Measurements from ENCODE around the gene JMJD7.

Gene JMJD7

DNA sequence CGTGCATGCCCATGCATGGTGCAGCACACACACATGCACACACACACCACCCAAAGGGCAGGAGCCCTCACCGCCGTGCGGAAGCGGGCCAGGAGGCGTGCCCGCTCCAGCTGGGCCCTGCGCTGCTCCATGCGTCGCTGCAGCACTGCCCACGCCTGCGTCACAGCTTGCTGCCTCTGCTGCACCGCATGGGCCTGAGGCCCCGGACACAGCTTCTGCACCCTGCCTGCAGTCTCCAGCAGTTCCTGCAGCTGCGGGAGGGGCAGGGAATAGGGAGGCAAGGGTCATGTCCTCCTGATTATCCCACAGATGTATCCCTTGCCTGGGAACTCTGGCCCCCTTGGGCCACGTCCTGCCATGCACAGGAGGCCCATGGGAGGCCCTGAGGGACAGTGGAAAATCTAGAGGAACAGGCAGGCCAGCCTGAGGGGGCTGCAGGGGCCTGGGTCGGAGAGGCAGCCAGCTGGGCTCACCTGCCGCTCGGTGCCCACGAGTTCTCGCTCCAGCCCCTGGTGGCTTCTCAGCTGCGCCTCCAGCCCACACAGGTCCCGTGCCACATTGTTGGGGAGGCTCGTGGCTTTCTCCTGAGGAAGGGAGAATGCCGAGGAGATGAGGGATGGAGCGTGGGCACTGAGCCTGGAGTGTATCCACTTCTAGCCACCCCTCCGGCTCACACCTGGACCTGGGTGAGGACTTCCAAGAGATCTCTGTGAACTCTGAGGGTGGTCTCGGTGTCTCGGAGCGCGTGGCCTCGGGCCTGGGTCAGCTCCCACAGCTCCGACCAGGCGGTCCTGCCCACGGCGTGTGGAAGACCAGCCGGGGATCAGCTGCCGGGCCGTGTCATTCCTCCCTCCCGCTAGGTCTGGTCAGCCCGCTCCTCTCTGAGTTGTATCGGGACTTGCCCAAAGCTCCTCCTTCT is 42.1 kb downstream of the JMJD7 start:
- no peak for DNase-seq

DNA sequence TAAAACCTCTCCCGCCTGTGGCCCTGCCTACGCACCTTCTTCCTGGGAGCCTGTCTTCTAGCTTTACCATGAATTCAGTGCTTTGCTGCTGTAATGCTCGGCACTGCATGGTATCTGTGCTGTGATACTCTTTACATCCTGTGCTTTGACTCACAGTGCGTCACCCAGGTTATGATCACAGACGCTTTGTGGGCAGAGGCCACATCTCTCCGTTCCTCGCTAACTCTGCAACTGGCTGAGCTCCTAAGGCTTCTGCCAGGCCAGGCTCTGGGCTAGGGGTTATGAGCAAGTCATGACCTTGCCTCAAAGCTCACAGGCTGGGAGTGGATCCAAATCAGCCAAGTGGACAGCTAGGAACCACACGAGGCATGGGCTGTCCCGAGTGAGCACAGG is 42.8 kb downstream of the JMJD7 start:
- no peak for DNase-seq

DNA sequence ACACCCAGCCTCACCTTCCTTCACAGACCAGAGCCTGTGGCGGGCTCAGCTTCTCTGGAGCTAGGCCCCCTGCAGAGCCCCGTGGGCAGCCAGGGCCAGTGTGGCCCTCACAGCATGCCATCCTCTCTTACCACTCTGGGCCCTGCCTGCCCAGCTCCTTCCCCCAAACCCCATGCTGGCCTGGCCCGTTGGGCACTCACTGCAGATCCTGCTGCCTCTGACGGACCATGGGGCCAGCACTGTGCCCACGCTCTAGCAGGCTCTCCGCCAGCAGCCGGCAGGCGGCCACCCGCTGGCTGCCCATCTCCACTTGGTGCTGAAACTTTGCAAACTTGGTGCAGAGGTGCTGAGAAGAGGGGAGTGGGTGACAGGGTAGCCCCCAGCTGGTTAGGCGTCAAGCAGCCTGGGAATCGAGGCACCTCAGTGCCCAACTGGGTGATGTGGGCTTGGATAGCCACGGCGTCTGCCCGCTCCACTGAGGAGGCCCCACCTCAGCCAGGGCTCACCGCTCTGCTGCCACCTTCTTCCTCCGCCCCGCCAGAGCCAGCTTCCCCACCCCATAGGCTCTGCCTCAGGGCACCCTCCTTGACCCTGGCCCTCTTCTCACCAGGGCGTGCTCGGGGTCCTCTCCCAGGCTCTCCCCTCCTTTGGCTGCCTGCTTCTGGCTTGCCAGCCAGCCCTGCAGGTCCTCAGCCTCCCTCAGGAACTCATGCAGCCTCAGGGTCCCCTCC is 43.4 kb downstream of the JMJD7 start:
- no peak for DNase-seq

DNA sequence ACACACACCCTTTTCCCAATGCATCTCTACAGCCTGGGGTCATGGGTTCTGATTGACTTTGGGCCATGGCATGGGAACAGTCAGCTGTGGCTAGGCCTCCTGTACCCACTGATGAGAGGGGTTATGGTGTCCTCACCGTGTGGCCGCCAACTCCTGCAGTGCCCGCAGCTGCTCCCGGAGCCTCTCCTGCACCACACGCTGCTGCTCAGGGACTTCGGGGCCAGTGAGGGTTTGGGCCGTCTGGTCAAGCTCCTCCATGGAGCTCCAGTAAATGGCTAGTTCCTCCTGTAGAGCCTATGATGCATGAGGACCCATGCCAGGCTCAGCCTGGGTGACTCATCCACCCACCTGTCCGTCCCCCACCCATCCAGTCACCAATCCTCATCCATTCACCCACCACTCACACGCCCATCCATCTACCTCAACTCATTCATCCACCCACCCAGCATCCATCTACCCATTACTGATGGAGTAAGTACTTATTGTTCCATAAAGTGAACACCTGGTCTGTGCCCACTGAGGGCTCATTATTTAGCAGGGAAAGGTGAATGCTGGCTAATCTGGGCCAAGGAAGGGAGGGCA is 44.4 kb downstream of the JMJD7 start:
- DNase-seq, result no peak

DNA sequence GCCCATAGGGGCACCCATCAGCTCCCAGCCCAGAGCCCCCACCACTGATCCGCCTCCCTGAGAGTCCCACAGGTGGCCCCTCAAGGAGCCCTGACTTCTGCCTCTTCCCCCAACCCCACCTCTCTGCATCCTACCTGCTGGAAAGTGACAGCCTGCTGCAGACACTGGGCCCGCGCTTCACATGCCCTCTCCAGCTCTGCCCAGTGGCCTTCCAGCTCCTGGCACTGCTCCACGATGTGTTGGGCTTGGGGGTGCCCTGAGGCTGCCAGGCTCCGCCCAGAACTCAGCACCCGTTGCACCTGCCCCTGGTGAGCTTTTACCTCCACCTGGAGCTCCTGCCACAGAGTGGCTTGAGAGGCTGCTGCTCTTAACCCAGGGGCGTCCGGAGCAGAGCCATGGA is 45.8 kb downstream of the JMJD7 start:
- no peak for DNase-seq

DNA sequence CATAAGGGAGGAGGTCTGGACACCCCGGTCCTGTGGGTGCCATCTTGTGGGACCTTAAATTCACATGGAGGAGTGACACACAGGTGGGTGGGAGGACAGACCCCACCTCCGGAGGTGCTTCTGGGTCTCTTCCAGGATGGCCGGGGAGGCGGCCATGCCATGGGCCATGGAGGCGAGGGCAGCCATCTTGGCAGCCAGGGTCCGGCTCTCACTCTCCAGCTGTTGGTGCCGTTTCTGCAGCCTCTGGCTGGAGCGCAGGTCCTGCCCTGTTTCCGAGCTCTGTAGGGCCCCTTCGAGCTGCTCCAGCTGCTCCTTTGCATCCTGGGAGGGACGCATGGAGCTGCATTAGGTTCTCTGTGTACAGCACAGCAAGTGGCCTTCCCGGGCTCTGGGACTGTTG is 46.8 kb downstream of the JMJD7 start:
- no peak for DNase-seq

DNA sequence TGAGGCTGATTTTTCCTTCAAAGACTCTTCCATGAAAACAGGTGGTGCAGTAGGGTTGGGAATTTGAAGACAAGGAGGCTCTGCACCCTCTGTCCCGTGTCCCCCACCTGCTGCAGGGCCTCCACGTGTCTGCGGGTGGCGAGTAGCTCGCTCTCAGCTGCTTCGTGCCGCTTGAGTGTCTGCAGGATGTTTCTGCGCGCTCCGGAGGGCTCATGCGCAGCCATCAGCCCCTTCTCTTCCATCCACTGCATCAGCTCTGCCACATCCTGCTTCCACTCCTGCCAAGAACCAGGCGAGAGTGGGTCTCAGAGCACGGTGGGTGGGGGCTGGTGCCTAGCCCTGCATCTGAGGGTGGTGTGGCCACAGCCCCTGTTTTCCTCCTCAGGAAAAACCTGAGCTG is 48.1 kb downstream of the JMJD7 start:
- no peak for DNase-seq

DNA sequence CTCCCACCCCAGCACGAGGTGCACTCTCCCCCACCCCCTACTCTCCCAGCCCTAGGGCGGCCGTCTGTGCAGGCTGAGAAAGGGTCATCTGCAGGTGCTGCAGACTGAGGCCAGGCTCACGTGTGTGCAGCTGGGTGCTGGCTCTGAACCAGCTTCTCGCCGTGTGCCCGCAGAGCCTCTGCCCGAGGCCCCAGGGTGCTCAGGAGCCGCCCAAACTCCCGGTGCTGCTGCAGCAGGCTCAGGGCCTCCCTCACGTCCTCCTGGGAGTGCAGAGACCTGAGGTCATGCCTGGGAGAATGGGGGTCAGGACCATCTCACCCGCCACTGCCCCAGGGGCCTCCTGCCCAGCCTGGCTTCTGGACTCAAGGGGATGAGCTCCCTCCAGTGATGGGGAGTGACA is 48.8 kb downstream of the JMJD7 start:
- no peak for DNase-seq

DNA sequence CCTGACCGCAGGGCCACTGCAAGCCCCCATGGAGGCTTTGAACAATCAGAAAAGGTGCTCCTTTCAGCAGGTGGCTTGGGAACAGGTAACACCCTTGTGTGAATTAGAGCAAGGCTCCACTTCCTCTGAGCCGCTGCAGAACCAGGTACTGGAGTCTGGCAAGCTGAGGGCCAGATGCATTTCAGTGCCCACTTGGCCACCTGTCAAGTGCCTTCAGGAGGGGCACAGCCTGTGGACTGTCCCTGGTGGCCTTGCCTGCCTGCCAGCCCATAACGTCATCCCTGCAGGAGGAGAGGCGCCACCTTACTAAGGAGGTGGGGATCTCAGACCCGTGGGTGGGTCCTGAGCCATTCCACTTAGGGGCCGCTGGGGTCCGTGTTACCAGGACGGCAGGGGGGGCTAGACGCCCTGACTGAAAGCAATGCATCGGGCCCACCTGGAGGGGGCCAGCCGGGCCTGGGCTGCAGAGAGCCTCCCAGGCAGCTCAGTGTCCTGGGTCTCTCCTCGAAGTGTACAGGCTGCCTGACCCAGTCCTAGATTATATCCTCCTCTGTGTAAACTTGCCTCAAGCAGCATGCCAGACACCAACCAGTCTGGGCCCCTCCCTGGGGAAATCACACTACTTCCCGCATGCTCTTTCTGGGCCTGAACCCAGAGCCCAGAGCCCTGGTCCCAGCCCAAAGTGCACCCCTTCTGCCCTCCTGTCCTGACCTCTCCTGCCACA is 49.9 kb downstream of the JMJD7 start:
- no peak for DNase-seq

DNA sequence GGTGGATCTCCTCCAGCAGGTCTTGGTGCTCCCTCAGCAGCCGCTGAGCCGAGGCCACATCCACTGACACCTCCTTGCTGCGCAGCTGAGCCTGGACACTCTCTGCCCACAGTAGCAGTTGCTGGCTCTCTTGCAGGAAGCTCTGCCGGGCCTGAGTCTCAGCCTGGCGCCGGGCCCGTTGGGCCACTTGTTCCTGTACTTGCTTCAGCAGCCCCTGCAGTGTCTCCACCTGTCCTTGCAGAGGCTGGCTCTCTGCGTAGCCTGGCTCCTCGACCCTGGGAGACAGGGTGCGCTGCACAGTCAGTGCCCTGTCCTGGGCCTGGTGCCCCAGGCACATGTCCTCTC is 50.4 kb downstream of the JMJD7 start:
- DNase-seq, result no peak

DNA sequence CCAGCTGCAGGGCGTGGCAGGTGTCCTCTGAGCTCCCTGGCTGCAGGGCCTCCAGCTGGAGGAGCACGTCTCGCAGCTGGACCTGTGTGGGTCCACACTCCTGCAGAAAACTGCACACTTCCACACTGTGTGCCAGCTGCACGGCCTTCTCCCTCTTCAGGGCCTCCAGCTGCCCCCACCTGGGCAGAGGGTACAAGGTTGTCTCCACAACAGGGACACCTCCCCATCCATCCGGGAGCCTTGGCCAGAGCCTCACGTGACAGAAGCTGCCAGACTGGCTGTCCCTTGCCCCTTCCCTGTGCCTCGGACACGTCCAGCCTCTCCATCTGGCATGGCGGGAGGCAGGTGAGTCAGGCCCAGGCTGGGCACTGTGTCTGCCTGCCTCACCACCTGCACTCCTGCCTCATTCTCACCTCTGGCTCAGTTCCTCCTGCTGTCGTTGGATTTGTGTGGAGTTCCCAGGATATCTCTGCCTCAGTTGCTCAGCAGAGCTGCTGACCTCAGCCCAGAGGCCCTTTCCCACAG is 51.5 kb downstream of the JMJD7 start:
- no peak for DNase-seq

DNA sequence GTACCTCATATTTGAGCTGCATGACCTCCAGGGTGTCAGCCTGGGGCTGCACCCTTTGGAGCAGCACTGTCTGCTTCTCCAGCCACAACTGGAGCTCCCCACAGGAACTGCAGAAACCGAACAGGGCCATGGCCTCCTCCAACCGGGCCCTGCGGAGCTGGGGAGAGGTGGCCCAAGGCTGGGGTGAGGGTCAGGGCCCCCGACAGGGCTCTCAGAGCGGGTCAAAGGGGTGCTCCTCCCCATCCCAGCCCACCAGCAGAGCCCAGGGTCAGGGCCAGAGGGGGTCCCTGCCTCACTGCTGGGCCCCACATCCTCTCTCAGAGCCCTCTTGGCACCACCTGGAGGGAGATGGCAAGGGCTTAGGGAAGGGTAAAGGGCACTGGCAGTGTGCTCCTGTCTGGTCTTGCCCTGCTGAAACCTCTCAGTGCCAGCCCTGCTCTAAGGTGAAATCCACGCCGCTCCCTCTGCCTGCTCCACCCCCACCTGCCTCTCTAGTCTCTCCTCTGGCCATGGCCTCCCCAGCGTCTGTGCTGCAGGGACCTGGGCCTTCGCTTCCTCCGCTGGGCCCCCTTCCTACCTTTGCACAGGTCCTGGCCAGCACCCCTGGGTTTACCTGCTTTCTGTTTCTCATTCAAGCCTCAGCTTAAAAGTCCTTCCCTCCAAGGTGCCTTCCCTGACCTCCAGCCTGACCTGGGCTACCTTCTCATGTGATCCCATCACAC is 52.4 kb downstream of the JMJD7 start:
- DNase-seq, result no peak

DNA sequence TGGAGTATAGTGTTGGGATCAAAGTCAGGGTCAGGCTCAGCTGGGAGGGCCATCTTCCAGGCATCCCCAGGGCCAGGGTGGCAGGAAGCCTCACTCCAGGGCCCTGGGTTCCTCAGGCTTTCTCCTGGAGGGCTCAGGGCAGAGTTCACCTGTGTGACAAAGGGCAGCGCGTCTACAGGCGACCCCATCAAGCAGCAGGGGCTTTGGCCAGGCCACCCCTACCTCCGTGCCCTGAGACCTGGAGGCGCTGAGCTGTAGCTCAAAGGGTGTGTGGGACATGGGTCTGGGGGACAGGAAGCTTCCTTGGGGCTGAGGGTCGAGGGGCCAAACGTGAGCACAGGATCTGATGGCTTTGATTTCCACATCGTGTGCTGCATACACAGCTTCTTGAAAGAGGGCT is 53.2 kb downstream of the JMJD7 start:
- no peak for DNase-seq

DNA sequence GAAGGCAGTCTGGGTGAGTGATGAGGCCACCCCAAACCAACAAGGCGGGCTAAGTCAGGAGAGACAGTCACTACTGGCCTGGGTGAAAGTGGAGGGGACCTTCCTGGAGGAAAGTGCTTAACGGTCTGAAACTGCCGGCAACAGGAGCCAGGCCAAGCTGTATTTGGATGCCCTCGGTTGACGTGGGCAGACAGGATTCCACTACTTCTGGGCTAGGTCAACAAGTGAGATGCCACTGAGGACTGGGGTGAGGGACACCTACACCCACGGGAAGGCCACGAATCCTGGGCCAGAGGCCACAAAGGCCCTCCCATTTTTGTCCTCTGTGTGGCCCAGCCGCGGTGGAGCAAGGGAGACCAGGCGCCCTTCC is 53.6 kb downstream of the JMJD7 start:
- DNase-seq, result no peak

DNA sequence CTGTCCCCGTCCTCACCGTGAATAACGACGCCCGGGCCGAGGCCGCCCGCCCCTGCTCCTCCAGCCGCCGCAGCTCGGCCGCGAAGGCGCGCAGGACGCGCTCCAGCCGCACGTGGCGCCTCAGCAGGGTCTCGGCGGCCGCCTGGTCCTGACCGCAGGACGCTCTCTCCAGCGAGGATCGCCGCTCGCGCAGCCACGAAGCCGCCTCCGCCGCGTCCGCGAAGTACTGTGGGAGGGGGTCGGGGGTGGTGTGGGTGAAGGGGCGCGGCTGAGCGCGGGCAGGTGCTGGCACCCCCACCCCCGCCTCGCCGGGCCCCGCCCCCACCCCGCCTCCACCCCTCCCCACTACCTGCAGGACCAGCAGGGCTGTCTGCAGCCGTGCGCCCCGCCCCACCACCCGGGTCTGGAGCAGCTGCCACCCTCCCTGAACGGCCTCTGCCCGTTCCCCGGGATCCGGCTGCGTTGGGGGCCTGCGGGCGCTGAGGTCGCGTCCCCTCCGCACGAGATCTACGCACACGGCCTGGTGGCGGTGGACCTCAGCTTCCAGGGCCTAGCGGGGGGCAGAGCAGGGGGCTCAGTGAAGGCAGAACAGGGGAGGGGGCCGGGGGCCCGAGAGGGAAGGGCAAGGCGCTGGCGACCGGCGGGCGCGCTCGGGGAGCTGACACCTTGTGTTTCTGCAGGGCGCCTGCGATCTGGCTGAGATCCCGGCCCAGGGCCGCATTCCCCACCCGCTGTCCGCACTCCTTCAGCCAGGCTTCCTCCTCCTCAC is 54.2 kb downstream of the JMJD7 start:
- no peak for DNase-seq

DNA sequence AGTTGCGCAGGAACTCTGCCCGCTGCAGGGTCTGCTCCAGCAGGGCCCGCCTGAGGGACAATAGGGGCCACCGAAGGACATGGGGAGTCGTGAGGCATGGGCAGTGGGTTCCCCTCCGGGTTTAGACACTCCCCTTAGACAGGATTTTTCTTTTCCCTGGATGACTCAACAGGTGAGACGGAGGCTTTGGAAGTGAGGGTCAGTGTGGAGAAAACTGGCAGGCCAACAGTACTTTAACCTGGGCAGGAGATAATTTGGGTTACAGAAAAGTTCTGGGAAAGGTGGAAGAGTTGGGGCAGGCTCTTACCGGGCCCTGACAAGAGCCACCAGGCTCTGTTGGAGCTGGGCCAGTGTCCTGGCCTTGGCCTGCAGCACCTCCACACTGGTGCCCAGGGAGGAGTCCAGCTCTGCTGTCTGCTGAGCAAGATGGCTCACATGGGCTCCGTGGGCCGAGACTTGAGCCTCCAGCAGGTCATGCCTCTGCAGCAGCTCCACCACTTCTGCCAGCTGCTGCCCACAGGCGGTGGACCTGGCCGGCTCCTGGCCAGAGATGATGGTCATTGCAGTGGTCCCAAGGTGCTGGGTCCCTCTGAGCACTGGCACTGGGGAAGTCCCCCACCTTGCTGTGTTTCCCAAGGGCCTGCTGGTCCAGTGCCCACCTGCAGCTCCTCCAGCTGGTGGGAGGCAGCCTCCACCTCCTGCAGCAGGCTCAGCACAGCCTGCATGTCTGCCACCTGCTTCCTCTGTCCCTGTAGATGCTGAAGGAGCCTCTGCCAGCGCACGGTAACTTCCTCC is 55.0 kb downstream of the JMJD7 start:
- DNase-seq, result no peak

DNA sequence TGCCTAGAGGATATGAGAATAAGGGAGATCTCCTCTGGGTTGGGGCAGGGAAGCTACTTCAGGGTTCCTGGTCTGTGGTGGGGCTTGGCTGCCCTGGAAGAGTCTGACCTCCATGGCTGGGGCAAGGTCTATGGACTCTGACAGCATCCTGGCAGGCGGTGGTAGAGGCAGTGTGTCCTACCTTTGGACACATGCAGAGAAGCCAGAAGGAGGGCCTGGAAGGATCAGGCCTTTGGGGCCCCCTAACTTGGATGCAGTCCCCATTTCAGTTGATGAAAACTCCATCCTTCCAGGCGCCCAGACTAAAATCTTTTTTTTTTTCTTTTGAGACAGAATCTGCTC is 55.6 kb downstream of the JMJD7 start:
- no peak for DNase-seq

DNA sequence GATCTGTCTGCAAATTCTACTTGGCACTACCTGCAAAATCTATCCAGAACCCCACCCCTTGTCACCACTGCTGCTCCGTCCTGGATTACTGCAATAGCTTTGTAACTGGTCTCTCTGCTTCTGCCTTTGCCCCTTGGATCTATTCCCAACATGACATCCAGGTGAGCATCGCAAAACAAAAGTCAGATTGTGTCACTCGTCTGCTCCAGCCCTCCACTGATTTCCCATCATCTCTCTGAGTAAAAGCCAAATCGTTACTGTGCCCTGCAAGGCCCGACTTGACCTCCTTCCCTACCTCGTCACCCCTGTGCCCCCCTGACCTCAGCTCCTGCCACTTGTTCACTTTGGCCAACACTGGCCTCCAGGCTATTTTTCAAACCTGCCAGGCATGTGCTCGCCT is 56.6 kb downstream of the JMJD7 start:
- no peak for DNase-seq

DNA sequence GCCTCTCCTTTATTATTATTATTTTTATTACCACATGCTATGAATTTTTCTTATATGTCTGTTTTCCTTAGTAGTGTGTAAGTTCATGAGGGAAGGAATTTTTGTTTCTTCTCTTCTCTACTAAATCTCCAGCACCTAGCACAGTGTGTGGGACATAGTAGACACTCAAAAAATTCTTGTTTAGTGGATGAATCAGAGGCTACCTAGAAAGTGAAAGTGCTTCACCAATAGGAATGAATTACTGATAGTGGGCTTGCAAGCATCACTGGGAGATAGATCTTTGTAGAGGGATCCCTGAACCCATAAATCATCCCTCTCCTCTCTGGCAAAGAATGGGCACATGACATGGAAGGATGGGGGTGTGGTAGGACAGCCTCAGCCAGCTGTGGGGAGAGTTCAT is 57.4 kb downstream of the JMJD7 start:
- no peak for DNase-seq

DNA sequence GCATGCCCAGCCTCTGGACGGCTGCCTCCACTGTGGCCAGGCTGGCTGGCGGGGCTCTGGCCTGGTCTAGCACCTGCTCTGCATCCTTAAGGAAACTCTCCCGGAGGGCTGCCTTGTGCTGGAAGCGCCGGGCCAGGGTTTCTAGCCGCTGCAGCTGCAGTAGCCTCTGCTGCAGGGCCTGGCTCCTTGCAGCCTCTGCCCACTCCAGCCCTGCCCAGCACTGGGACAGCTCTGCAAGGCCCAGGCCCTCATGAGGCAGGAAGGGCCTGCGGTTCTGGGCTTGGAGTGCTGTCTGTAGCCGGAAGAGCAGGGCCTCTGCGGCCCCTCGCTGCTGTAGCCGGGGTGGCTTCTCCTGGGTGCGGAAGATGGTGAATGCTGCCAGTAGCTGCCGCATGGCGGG is 57.9 kb downstream of the JMJD7 start:
- no peak for DNase-seq

DNA sequence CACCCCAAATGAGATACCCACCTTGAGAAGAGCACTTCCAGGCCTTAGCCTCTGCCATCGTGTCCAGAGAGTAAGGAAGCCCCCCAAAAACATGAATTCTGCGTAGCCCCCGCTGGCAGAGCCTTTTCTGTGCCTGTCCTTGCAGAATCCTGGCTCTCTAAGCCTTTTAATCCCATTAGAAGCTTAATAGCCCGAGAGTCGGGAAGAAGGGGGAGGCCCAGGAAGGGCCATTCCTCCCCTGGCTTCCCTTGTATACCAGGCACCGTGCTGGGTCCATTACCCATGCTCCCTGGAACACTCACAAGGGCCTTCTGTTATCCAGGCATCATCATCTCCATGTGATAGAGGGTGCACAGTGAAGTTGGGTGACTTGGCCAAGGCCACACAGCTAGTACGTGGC is 58.8 kb downstream of the JMJD7 start:
- no peak for DNase-seq
